Measurements from ENCODE around the gene TBC1D22A.

DNA sequence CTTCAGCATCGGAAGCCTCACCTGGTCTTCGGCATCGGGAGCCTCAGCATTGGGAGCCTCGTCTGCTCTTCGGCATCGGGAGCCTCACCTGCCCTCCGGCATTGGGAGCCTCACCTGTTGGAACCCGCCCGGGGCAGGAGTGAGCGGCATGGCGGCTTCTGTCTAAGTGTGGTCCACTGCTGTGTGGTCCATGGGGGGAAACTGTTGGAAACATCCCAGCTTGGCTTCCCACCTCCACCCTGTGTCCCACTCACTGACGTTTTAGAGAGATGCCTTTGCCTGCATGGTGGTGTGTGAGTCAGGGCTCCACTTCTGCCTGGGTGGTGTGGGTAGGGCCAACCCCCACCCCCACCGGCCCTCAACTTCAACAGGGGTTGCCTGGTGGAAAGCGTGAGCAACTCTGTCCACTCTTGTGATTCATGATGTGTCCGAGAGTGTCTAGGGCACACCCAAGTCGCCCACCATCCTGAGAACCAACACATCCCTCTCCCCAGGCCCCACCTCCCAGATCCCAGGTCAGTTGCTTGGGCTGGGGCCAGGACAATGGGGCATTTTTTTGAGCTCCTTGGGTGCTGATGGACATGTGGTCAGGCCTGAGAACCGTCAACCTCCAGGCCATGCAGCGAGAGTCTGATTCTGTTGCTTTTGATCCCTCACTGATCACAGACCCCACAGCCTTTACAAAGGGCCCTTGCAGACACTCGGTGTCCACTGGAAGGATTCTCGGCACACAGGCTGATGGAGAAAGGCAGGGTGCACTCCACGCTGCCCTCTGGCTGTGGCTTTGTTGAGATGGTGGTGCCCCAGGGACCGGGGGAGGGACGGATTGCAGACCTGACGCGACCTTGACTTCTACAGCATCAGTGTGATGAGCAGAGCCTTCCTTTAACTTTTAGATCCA is 406.7 kb downstream of the TBC1D22A start:
- TF ChIP-seq POLR2A (IDR thresholded peaks at IDR 0.05; ENCODE audit: low read depth, low read length) (no peak), POLR2AphosphoS5 (IDR thresholded peaks at IDR 0.05; ENCODE audit: insufficient read depth, low read depth, low read length) (no peak), EZH2 (IDR thresholded peaks at IDR 0.05; ENCODE audit: borderline replicate concordance, low read depth, low read length, severe bottlenecking) (no peak), MYC (IDR thresholded peaks at IDR 0.05; ENCODE audit: low read depth, low read length) (no peak), FOS (IDR thresholded peaks at IDR 0.05; ENCODE audit: borderline replicate concordance, insufficient read depth, low read length) (no peak)
- TF ChIP-seq, protein P1, sequence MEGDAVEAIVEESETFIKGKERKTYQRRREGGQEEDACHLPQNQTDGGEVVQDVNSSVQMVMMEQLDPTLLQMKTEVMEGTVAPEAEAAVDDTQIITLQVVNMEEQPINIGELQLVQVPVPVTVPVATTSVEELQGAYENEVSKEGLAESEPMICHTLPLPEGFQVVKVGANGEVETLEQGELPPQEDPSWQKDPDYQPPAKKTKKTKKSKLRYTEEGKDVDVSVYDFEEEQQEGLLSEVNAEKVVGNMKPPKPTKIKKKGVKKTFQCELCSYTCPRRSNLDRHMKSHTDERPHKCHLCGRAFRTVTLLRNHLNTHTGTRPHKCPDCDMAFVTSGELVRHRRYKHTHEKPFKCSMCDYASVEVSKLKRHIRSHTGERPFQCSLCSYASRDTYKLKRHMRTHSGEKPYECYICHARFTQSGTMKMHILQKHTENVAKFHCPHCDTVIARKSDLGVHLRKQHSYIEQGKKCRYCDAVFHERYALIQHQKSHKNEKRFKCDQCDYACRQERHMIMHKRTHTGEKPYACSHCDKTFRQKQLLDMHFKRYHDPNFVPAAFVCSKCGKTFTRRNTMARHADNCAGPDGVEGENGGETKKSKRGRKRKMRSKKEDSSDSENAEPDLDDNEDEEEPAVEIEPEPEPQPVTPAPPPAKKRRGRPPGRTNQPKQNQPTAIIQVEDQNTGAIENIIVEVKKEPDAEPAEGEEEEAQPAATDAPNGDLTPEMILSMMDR (IDR thresholded peaks at IDR 0.05; ENCODE audit: extremely low read depth in 1 of 2, insufficient read depth in 1 of 2, low read depth in 1 of 2, low read length in 2 of 2), result peak; percentile 24 to 37
- TF ChIP-seq, protein P2, sequence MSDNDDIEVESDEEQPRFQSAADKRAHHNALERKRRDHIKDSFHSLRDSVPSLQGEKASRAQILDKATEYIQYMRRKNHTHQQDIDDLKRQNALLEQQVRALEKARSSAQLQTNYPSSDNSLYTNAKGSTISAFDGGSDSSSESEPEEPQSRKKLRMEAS (IDR thresholded peaks at IDR 0.05; ENCODE audit: insufficient read depth, insufficient read length), result no peak
